Coronary artery (tissue), 2 donors: ENCODE results near the gene GMPS.
A peak's percentile ranks its signal among the peaks of the same experiment; 100 is the strongest.
"Not testable (repeated sequence)": the region's sequence is repeated elsewhere in the genome, so short reads cannot be mapped to it uniquely, and the experiment has no call there.

Experiments
- DNase-seq: peaks from one replicate; pipeline ENCODE4 v3.0.0-alpha.2; 2017; ENCODE audit warnings: low spot score
- H3K27ac ChIP-seq, 2 donors: fragments of 200-600 bp; sonication (generic); one replicate each; pipeline ENCODE4 v1.5.1; 2016 to 2019
- H3K4me3 ChIP-seq: fragments of 200-600 bp; sonication (generic); 2 replicates; pipeline ENCODE4 v1.5.1; 2016; ENCODE audit warnings: mild to moderate bottlenecking, moderate library complexity
- CTCF ChIP-seq: fragments of 200-600 bp; sonication (generic); IDR thresholded peaks from one replicate; pipeline ENCODE4 v1.5.1; 2019; ENCODE audit warnings: antibody characterized with exemption

The GMPS gene

GRCh38 chr3:155948476-155948875 lies 78.0 kb downstream of the GMPS start:
- H3K27ac ChIP-seq = no peak overlapping the region
- TF ChIP-seq CTCF = no peak

GRCh38 chr3:155949453-155950217 lies 79.2 kb downstream of the GMPS start:
- no peak for TF ChIP-seq CTCF
- Histone ChIP-seq H3K27ac (peak overlapping the region in 1 of 2 donors; percentile 14), H3K4me3 (no peak overlapping the region)
- no peak for DNase-seq

More at GRCh38 chr3:155948476-155948875, 78.0 kb downstream of the GMPS start:
- no peak overlapping the region for H3K4me3 ChIP-seq
- no peak for DNase-seq

GRCh38 chr3:155956508-155957411 lies 86.3 kb downstream of the GMPS start:
- DNase-seq = no peak
- TF ChIP-seq CTCF = no peak
- Histone ChIP-seq H3K27ac (no peak overlapping the region), H3K4me3 (no peak overlapping the region)

GRCh38 chr3:155957412-155957880 lies 87.0 kb downstream of the GMPS start:
- DNase-seq = no peak
- no peak for TF ChIP-seq CTCF
- Histone ChIP-seq H3K27ac (no peak overlapping the region), H3K4me3 (no peak overlapping the region)

GRCh38 chr3:155958676-155959075 lies 88.2 kb downstream of the GMPS start:
- Histone ChIP-seq H3K4me3 (no peak overlapping the region), H3K27ac (no peak overlapping the region)
- TF ChIP-seq CTCF = no peak
- no peak for DNase-seq

- DNase-seq = no peak
- no peak for TF ChIP-seq CTCF
- no peak overlapping the region for H3K4me3 ChIP-seq
- no peak overlapping the region for H3K27ac ChIP-seq
These were observed 89.6 kb downstream of the GMPS start for GRCh38 chr3:155960060-155960459.

- H3K4me3 ChIP-seq, H3K27ac ChIP-seq, DNase-seq: not testable (repeated sequence)
These were observed 90.6 kb downstream of the GMPS start for GRCh38 chr3:155961044-155961443.
